Central memory CD4-positive, alpha-beta T cell (primary cell): ENCODE results near the gene CLIP3.
"Not testable (repeated sequence)": the region's sequence is repeated elsewhere in the genome, so short reads cannot be mapped to it uniquely, and the experiment has no call there.

ENCODE experiments used
- DNase-seq: peaks from one replicate; pipeline ENCODE4 v3.0.0; 2022
- total RNA-seq, 3 experiments: gene quantifications; one replicate each; lab custom pipeline; 2026; lab: John Stamatoyannopoulos, UW

CLIP3 gene
- 0.04 to 0.58 (median 0.05) reads per million in 3 experiments for total RNA-seq

GRCh38 chr19:36032251-36033104, at the start of gene CLIP3:
Gene CLIP3, minus strand, starts transcription at chr19:36032873. Its CDS starts 516 bp downstream, at chr19:36032357.
- DNase-seq: peak; percentile 12

DNA sequence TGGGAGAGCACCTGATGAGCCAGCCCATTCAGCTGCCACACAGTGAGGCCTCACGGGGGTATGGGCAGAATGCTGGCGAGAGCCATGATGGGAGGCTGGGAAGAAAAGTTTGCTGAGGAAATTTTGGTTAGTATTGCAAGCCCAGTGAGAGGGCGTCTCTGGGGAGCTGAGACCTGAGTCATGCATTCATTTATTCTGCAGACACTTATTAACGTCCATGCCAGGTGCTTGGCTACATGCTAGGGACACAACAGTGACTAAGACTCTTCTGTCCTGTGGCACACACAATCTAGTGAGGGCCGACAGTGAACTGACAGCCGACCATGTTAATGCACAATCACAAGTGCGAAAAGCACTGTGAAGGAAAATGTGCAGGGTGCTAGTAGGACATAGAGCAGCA, 49.2 kb upstream of the CLIP3 start:
- no peak for DNase-seq

- no peak for DNase-seq
Measured at GRCh38 chr19:36081385-36081784, 48.7 kb upstream of the CLIP3 start.

- no peak for DNase-seq
Measured at GRCh38 chr19:36079389-36079945, 46.8 kb upstream of the CLIP3 start.

DNA sequence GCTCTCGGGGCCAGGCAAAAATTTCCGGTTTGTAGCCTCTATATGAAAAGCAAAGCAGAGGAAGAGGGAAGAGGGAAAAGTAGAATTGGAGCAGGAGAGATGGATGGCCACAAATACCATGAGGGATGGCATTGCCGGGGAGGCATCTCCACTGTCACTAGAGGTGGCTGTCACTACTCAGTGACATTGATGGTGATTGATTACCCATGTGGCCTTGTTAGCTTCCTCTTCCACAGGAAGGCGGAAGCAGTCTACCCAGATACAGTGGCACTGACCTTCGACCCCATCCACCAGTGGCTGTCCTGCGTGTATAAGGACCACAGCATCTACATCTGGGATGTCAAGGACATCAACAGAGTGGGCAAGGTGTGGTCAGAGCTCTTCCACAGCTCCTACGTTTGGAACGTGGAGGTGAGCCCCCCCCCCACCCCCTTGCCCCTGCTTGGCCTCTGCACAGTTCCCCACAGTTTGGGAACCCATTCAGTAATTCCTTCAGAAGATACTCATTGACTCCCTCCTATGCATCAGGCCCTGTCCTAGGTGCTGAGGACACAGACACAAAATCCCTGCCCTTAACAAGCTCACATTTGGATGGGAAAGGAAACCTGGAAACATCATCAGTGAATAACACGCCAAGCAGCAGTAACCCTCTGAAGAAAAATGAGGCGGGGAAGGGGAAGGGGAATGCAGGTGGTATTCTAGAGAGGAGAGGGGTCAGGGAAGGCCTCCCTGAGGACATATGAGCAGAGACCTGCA, 40.6 kb upstream of the CLIP3 start:
- no peak for DNase-seq

DNA sequence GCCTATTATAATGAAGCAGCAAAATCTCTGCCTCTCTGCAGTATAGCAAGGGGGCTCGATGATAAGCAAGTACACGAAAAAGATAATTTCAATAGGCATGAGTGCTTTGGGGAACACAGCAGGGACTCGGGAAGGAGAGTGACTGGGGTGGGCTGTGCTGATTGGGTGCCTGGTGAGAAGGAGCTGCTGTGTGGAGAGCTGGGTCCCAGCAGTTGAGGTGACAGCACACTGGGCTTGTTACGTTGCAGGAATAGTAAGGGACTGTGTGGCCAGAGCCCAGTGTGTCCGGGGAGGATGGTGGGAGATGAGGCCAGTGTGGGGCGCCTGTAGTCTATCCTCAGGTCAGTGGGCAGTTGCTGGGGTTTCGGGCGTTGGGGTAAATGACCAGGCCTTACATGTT, 39.4 kb upstream of the CLIP3 start:
- DNase-seq: no peak

GRCh38 chr19:36068810-36069499, 36.3 kb upstream of the CLIP3 start:
- not testable (repeated sequence) for DNase-seq

DNA sequence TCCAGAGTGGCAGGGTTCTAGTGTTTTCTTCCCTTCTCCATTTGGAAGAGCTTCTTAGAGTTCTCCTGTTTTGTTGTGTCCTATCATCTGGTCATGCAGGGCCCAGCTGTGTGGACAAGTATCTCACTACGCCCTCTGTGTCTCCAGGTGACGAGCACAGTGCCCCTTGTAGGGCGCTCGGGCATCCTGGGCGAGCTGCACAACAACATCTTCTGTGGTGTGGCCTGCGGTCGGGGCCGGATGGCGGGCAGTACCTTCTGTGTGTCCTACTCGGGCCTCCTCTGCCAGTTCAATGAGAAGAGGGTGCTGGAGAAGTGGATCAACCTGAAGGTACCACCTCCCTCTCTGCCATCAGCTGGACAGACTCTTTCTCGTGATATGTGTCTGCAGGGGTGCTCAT, 35.0 kb upstream of the CLIP3 start:
- DNase-seq: no peak

DNA sequence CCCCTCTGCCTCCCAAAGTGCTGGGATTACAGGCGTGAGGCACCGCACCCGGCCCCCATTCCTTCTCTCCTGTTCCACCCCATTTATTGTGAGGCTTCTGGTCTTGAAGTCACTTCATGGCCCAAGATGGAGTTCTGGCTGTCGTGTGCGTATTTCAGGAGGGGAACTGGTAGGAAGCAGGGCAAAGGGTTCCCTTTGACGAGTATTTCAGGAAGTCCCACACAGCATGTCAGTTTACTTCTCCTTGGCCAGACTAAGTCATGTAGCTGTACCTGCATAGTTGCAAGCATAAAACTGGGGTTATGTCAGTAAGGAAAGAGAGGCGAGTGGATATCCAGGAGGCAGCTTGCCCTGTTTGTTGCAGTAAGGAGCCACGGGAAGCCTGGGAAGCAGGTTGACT, 32.2 kb upstream of the CLIP3 start:
- no peak for DNase-seq

GRCh38 chr19:36061367-36061766, 28.7 kb upstream of the CLIP3 start:
- DNase-seq: no peak

- DNase-seq: no peak
Measured at GRCh38 chr19:36060430-36060829, 27.8 kb upstream of the CLIP3 start.

DNA sequence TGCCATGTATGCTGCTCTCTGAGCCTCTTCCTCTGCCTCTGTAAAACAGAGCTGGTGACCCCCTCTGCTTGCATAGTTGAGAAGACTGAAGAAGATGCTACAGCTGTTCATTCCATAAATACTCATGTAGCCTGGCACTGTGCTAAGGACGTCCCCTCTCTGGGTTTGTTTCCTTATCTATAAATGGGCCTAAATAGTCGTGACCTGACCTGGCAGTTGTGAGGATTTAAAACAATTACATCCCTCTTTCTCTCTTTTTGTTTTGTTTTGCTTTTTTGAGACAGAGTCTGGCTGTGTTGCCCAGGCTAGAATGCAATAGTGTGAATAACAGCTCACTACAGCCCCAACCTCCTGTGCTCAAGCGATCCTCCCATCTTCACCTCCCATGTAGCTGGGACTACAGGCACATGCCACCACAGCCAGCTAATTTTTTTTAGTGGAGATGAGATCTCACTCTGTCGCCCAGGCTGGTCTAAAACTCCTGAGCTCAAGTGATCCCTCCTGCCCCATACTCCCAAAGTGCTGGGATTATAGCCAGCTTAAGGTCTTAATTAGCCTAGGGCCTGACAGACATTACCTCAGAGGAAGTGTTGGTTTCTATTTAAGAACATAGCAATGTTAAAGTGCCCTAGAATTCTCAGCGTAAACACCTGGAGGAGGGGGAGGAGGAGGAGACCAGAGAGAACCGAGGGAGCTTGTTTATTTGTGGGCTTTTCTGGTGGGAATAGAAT, 26.7 kb upstream of the CLIP3 start:
- DNase-seq: no peak

DNA sequence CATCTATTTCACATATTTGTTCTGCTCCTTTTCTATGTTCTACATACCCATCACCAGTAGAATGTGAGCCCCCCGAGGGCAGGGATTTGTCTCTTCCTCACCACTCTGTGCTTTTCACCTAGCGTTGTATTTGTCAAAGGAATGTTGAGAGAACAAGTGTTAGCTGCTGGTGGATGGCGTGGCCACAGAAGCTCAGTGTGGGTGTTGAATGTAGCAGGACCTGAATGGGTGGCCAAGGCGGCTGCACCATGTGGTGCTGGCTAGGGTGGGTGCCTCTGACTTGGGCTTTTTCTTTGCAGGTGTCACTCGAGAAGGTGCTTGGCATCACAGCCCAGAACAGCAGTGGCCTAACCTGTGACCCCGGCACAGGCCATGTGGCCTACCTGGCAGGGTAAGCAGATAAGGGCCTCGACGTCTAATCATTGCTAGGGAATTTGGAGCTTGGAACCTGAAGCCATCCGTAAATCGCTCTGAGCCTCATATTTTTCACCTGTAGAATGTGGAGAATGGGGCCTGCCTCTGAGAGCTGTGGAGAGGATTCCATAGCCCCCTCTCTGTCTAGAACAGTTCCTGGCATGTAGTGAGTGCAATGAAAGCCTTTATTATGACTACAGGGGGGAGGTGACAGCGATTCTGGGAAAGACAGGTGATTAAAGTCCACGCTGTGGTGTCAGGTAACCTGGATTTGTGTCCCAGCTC, 26.0 kb upstream of the CLIP3 start:
- DNase-seq: no peak

DNA sequence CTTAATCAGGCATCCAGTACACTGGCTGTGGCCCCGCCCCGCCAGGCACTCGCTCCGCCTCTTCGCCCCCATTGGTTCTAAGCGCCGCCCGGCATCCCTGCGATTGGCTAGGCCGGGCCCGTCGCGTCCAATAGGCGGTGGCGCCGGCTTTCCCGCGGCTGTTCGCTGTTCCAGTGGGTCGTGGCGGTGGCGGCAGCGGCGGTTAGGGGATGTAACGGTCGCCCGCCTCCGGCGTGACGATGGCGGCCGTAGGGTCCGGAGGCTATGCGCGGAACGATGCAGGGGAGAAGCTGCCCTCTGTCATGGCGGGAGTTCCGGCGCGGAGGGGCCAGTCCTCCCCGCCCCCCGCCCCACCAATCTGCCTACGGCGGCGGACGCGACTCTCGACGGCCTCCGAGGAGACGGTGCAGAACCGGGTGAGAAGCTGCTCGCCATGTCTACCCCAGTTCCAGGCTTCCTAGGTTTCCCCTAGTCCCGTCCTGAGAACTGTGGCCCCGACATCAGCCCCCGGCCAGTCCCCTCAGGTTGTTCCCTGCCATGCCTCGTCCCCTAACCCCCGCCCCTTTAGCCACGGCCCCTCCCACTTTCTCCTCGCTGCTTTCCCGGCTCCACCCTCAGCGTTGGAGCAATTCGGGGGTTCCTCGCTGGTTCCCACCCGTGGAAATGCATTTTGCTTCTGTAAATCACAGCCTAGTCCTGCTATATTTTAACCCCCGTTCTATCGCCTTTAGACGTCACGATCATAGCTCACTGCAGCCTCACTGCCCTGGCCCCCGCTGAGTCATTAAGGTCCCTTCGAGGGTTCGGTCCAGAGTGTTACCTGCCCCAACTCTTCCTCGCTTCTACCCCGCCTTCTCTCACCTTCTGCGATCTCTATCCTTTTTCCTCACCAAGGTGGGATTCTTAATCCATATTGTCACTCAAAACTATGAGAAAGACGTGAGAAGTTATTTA, 22.3 kb upstream of the CLIP3 start, which contains the start of gene WDR62:
WDR62 (plus strand) TSS at position 165 of the 954 bp plus-strand sequence; CDS start at position 240, 75 bp downstream.
- no peak for DNase-seq

DNA sequence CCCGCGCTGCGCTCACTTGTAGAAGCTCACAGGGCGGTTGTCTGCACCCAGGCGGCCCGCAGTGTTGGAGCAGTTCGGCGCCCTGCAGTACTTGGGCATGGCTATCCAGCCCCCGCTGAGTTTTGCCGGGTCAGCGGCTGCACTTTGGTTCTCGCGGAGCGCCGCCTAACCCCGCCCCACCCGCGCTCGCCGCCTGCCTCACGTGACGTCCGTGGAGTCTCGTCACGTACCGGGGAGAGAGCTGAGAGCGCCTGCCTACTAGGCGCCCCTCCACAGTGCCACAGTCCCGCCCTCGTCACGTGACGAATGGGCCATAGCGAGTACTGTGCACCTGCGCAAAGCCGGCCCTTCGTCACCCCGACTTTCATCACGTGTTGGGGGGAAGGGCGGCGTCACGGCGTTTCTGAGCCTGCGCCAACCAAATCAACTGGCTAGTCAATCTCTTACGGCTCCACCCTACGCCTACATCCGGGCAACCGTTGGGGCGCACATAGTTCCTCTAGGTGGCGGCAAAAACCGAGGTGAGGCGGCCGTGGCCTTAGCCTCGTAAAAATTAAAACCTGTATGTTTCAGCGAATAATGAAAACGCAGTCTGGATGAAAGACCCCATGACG, 21.6 kb upstream of the CLIP3 start, which contains the start of gene THAP8:
THAP8 (minus strand) TSS at position 167 of the 614 bp plus-strand sequence; CDS start at position 99, 68 bp downstream.
- DNase-seq: peak; percentile 100

DNA sequence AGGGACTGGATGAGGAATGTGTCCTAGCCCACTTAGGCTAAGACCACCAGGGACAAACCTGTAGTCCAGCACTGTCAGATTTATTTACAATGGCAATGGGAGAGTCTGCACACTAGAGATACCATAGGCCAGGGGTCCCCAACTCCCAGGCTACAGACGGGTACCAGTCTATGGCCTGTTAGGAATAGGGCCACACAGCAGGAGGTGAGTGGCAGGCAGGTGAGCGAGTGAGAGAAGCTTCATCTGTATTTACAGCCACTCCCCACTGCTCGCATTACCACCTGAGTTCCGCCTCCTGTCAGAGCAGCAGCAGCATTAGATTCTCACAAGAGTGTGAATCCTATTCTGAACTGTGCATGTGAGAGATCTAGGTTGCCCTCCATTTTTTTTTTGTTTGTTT, 19.0 kb upstream of the CLIP3 start:
- DNase-seq: no peak

DNA sequence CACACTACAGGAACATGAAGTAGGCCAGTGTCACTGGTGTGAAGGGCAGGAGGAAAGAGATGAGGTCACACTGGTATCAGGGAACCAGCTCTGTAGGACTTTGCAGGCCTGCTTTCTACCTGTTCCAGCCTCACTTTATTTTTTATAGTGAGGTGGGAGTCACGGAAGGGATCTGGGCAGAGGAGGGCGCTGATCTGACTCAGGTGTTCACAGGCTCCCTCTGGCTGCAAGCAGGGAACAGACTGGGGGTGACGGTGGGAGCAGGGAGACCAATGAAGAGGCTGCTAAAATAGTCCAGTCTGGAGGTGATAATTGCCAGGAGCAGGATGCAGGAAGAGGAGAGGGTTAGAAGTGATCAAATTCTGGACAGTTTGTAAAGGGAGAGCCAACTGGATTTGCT, 18.6 kb upstream of the CLIP3 start:
- no peak for DNase-seq

GRCh38 chr19:36049080-36049698, 16.5 kb upstream of the CLIP3 start:
- no peak for DNase-seq

GRCh38 chr19:36047835-36048234, 15.2 kb upstream of the CLIP3 start:
- no peak for DNase-seq
